HG02981 (cell line): Measurements from ENCODE around the gene RANBP3L.
"Not testable (repeated sequence)": the region's sequence is repeated elsewhere in the genome, so short reads cannot be mapped to it uniquely, and the experiment has no call there.

Experiments
- ATAC-seq: cut with Tn5 transposase; IDR thresholded peaks from one replicate; pipeline ENCODE4 v1.9.1; 2021; ENCODE audit warnings: mild to moderate bottlenecking, moderate library complexity; ENCODE audit not compliant: unreplicated experiment

RANBP3L gene

DNA sequence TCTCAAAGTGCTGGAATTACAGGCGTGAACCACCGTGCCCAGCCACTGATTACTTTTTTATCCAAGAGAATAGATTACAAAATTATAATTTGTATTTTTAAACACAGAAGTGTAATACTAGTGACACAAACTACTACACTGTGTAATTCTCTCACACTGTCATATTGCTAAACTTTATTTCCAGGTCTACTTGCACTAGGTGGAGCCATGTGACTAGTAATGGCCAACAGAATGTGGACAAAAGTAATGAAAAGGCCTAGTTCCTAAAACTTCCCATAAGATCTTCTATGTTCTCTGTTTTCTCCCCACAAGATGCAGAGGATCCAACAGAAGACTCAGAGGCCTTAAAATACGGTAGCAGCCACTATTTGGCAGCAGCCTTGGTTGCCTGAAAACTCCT, 87.3 kb downstream of the RANBP3L start:
- ATAC-seq, result no peak

DNA sequence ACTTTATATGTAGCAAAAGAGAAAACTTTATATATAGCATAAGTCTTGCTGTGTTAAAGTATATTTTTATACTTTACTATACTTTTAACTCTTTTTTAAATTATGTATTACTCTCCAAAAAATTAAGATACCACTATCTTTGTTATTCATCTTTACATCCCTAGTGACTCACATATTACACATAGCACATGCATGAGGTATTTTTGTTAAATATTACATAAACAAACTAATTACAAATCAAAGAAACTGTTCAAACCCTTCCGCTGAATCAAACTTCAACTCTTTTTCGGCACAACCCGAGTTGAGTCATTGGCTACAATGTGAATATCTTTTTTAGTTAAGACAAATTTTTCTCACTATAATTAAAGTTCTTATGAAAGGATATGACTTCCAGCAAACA, 92.0 kb downstream of the RANBP3L start:
- ATAC-seq, result no peak

- no peak for ATAC-seq
These were observed 92.9 kb downstream of the RANBP3L start for GRCh38 chr5:36208786-36209185.

DNA sequence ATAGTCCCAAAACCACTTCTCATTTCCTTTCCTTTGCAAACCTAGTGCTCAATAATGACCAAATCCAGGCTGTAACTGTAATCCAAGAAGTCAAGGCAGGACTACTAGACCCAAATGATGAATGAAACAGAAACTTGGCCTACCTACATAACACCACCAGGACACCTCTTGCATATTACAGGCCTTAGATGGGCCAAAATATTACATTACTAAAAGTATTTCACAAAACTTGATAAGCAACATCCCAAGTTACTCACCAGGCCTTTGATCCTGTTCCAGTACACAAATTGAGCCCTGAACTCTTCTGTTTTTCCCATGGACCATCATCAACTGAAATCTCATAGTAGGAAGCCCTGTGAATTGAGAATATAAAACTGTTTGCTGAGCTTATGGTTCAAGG, 94.8 kb downstream of the RANBP3L start:
- no peak for ATAC-seq

- no peak for ATAC-seq
These were observed 96.4 kb downstream of the RANBP3L start for GRCh38 chr5:36205329-36205728.

- no peak for ATAC-seq
These were observed 99.2 kb downstream of the RANBP3L start for GRCh38 chr5:36202521-36202961.

DNA sequence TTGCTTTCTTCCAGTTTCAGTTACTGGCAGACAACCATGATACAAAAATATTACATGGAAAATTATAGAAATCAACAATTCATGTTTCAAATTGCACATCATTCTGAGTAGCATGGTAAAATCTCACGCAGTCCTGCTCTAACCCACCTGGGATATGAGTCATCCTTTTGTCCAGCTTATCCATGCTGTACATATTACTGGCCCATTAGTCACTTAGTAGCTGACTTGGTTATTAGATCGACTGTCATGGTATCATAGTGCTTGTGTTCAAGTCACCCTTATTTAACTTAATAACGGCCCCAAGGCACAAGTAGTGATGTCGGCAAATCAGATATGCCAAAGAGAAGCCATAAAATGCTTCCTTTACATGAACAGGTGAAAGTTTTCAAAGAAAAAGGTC, 101.2 kb downstream of the RANBP3L start:
- no peak for ATAC-seq

DNA sequence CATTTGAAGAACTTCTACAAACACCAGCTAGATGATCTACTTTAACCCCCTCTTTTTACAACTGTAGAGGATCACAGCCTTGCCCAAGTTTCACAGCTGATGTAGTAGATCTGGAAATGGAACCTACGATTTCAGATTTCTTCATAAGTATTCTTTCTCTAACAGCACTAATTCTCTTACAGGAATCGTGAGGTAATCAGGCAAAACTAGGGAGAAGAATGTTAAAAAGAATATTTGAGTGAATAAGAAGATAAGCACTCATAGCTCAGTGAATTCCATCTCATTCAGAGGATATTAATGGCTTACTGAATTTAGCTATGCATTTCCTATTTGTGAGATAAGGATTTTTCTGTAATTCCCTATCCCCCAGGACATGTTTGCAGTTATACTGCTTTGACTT, 102.1 kb downstream of the RANBP3L start:
- ATAC-seq, result no peak

GRCh38 chr5:36198783-36199182, 102.9 kb downstream of the RANBP3L start:
- not testable (repeated sequence) for ATAC-seq
